WTC11 (cell line): Measurements from ENCODE around the gene PUS1. TPM values are rescaled to one million over a fixed set of nuclear protein-coding genes. Genes with fewer than 3 reads are reported as not detected.

Experiments
- CREB1 ChIP-seq: sonication (generic); formaldehyde crosslinking; IDR thresholded peaks from 2 replicates; pipeline ENCODE4 v1.8.0; 2023; ENCODE audit warnings: mild to moderate bottlenecking, missing genetic modification reagents
- CREM ChIP-seq: sonication (generic); formaldehyde crosslinking; IDR thresholded peaks from 2 replicates; pipeline ENCODE4 v1.8.1; 2022; ENCODE audit warnings: mild to moderate bottlenecking, missing genetic modification reagents, moderate library complexity
- ESRRA ChIP-seq: sonication (generic); formaldehyde crosslinking; IDR thresholded peaks from 2 replicates; pipeline ENCODE4 v1.8.1; 2022; ENCODE audit warnings: mild to moderate bottlenecking, missing genetic modification reagents, borderline replicate concordance
- GTF2I ChIP-seq: fragments of 250-450 bp; sonication (Bioruptor Pico); conservative IDR thresholded peaks from 2 replicates; pipeline ENCODE4 v1.4.0; 2021; ENCODE audit warnings: mild to moderate bottlenecking
- NR1H2 ChIP-seq: sonication (generic); formaldehyde crosslinking; IDR thresholded peaks from 2 replicates; pipeline ENCODE4 v1.9.0; 2021; ENCODE audit warnings: mild to moderate bottlenecking, moderate library complexity, missing genetic modification reagents
- PRRX2 ChIP-seq: fragments of 250-450 bp; sonication (Bioruptor Pico); IDR thresholded peaks from 2 replicates; pipeline ENCODE4 v1.8.0; 2021; ENCODE audit warnings: mild to moderate bottlenecking
- SP1 ChIP-seq: sonication (generic); formaldehyde crosslinking; conservative IDR thresholded peaks from 2 replicates; pipeline ENCODE4 v1.8.1; 2022; ENCODE audit warnings: missing genetic modification reagents
- TCF7 ChIP-seq: sonication (generic); formaldehyde crosslinking; IDR thresholded peaks from 2 replicates; pipeline ENCODE4 v1.8.0; 2022; ENCODE audit warnings: mild to moderate bottlenecking, low read depth, missing genetic modification reagents, moderate library complexity
- TEAD1 ChIP-seq: sonication (generic); formaldehyde crosslinking; IDR thresholded peaks from 2 replicates; pipeline ENCODE4 v1.8.0; 2022; ENCODE audit warnings: mild to moderate bottlenecking, missing genetic modification reagents
- ZNF232 ChIP-seq: sonication (generic); formaldehyde crosslinking; IDR thresholded peaks from 2 replicates; pipeline ENCODE4 v1.8.0; 2022; ENCODE audit warnings: mild to moderate bottlenecking, missing genetic modification reagents
- ZNF423 ChIP-seq: fragments of 250-450 bp; sonication (Bioruptor Pico); IDR thresholded peaks from 2 replicates; pipeline ENCODE4 v2.1.2; 2022; ENCODE audit warnings: mild to moderate bottlenecking, moderate library complexity
- ZNF671 ChIP-seq: fragments of 250-450 bp; sonication (Bioruptor Pico); IDR thresholded peaks from 2 replicates; pipeline ENCODE4 v1.8.0; 2021; ENCODE audit warnings: mild to moderate bottlenecking
- total RNA-seq: library from RNA; stranded (reverse); gene quantifications from 3 replicates; pipeline ENCODE4 v1.2.3, GENCODE V29; 2021
- TF ChIP-seq, protein P1 (sequence below): sonication (generic); formaldehyde crosslinking; IDR thresholded peaks from 2 replicates; pipeline ENCODE4 v1.8.1; 2023; ENCODE audit warnings: mild to moderate bottlenecking, missing genetic modification reagents, borderline replicate concordance
- TF ChIP-seq, protein P2 (sequence below): sonication (generic); formaldehyde crosslinking; IDR thresholded peaks from 2 replicates; pipeline ENCODE4 v1.8.1; 2022; ENCODE audit warnings: low read depth, mild to moderate bottlenecking, moderate library complexity, missing genetic modification reagents, borderline replicate concordance
- TF ChIP-seq, protein P3 (sequence below): sonication (generic); formaldehyde crosslinking; IDR thresholded peaks from 2 replicates; pipeline ENCODE4 v1.8.1; 2023; ENCODE audit warnings: mild to moderate bottlenecking, moderate library complexity, missing genetic modification reagents
- TF ChIP-seq, protein P4 (sequence below): sonication (generic); formaldehyde crosslinking; IDR thresholded peaks from 2 replicates; pipeline ENCODE4 v1.8.0; 2023; ENCODE audit warnings: mild to moderate bottlenecking, missing genetic modification reagents
- TF ChIP-seq, protein P5 (sequence below): fragments of 250-450 bp; sonication (Bioruptor Pico); IDR thresholded peaks from 2 replicates; pipeline ENCODE4 v1.9.0; 2021; ENCODE audit warnings: mild to moderate bottlenecking, borderline replicate concordance
- TF ChIP-seq, protein P6 (sequence below): sonication (generic); formaldehyde crosslinking; IDR thresholded peaks from 2 replicates; pipeline ENCODE4 v1.8.1; 2022; ENCODE audit warnings: mild to moderate bottlenecking, missing genetic modification reagents, moderate library complexity, borderline replicate concordance
- TF ChIP-seq, protein P7 (sequence below): sonication (generic); formaldehyde crosslinking; IDR thresholded peaks from 2 replicates; pipeline ENCODE4 v1.8.0; 2022; ENCODE audit warnings: mild to moderate bottlenecking, missing genetic modification reagents
- TF ChIP-seq, protein P8 (sequence below): sonication (generic); formaldehyde crosslinking; IDR thresholded peaks from 2 replicates; pipeline ENCODE4 v1.8.1; 2023; ENCODE audit warnings: mild to moderate bottlenecking, missing genetic modification reagents, moderate library complexity
- TF ChIP-seq, protein P9 (sequence below): sonication (generic); formaldehyde crosslinking; conservative IDR thresholded peaks from 2 replicates; pipeline ENCODE4 v1.8.1; 2022; ENCODE audit warnings: mild to moderate bottlenecking, missing genetic modification reagents

PUS1 gene
- total RNA-seq, 1 experiment from 2014 or later: 97.4 TPM

DNA sequence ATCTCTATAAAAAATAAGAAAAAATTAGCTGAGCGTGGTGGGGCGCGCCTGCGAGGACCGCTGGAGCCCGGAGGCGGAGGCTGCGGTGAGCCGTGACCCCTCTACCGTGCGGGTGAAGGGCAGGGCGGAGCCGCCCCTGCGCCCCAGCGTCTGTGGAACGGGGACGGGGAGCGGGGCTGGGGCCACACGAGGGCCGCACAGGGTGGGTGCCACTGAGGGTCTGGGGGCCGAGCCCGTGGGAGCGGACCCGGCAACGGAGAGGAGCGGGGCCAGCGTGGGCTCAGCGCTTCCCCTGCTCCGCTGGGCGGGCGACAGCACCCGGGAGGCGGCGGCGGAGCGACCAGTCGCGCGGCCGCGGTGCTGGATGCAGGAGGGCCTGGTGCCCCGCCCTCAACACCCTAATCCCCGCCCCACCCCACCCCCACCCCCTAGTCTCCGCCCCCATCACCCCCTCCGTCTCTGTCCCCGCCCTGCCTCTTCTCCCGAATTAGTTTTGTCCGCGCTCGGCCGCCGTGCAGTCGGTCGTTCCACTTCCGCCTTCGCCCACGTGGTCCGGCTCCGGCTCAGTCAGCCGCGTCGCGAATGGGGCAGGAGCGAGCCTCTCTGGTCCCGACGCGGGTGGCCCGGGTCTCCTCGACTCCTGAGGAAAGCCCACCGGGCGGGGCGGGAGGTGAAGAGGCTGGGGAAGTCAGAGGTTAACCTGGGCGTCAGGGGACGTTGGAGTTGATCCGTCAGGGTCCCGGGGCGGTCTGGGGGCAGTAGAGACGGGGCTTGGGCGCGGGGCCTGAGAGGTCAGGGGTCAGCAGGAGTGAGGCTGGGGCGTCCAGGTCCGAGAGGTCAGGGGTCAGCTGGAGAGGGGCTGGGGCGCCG is at the start of gene PUS1 (continued):
- TF ChIP-seq, protein P1, sequence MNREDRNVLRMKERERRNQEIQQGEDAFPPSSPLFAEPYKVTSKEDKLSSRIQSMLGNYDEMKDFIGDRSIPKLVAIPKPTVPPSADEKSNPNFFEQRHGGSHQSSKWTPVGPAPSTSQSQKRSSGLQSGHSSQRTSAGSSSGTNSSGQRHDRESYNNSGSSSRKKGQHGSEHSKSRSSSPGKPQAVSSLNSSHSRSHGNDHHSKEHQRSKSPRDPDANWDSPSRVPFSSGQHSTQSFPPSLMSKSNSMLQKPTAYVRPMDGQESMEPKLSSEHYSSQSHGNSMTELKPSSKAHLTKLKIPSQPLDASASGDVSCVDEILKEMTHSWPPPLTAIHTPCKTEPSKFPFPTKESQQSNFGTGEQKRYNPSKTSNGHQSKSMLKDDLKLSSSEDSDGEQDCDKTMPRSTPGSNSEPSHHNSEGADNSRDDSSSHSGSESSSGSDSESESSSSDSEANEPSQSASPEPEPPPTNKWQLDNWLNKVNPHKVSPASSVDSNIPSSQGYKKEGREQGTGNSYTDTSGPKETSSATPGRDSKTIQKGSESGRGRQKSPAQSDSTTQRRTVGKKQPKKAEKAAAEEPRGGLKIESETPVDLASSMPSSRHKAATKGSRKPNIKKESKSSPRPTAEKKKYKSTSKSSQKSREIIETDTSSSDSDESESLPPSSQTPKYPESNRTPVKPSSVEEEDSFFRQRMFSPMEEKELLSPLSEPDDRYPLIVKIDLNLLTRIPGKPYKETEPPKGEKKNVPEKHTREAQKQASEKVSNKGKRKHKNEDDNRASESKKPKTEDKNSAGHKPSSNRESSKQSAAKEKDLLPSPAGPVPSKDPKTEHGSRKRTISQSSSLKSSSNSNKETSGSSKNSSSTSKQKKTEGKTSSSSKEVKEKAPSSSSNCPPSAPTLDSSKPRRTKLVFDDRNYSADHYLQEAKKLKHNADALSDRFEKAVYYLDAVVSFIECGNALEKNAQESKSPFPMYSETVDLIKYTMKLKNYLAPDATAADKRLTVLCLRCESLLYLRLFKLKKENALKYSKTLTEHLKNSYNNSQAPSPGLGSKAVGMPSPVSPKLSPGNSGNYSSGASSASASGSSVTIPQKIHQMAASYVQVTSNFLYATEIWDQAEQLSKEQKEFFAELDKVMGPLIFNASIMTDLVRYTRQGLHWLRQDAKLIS (CRISPR knock-in tag): no peak
- no peak for TF ChIP-seq PRRX2 (CRISPR knock-in tag)
- TF ChIP-seq CREB1: no peak
- TF ChIP-seq TCF7: peak; percentile 42; the same call in 1 of the 2 replicates
- no peak for TF ChIP-seq ZNF232
- peak; percentile 17; the same call in 1 of the 2 replicates for TF ChIP-seq ESRRA
- TF ChIP-seq, protein P2, sequence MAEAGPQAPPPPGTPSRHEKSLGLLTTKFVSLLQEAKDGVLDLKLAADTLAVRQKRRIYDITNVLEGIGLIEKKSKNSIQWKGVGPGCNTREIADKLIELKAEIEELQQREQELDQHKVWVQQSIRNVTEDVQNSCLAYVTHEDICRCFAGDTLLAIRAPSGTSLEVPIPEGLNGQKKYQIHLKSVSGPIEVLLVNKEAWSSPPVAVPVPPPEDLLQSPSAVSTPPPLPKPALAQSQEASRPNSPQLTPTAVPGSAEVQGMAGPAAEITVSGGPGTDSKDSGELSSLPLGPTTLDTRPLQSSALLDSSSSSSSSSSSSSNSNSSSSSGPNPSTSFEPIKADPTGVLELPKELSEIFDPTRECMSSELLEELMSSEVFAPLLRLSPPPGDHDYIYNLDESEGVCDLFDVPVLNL: 0 out of 2 replicates have a peak, but pooled peaks have one; percentile 17
- TF ChIP-seq ZNF423 (CRISPR knock-in tag): no peak
- TF ChIP-seq NR1H2 (CRISPR knock-in tag): no peak
- TF ChIP-seq, protein P3, sequence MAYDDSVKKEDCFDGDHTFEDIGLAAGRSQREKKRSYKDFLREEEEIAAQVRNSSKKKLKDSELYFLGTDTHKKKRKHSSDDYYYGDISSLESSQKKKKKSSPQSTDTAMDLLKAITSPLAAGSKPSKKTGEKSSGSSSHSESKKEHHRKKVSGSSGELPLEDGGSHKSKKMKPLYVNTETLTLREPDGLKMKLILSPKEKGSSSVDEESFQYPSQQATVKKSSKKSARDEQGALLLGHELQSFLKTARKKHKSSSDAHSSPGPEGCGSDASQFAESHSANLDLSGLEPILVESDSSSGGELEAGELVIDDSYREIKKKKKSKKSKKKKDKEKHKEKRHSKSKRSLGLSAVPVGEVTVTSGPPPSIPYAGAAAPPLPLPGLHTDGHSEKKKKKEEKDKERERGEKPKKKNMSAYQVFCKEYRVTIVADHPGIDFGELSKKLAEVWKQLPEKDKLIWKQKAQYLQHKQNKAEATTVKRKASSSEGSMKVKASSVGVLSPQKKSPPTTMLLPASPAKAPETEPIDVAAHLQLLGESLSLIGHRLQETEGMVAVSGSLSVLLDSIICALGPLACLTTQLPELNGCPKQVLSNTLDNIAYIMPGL (CRISPR knock-in tag): peak; percentile 59; the same call in 1 of the 2 replicates
- TF ChIP-seq ZNF671 (CRISPR knock-in tag): no peak
- no peak for TF ChIP-seq CREM (CRISPR knock-in tag)
- TF ChIP-seq SP1 (CRISPR knock-in tag): peak; percentile 89
- peak; percentile 34; the same call in 1 of the 2 replicates for TF ChIP-seq TEAD1
- TF ChIP-seq, protein P4, sequence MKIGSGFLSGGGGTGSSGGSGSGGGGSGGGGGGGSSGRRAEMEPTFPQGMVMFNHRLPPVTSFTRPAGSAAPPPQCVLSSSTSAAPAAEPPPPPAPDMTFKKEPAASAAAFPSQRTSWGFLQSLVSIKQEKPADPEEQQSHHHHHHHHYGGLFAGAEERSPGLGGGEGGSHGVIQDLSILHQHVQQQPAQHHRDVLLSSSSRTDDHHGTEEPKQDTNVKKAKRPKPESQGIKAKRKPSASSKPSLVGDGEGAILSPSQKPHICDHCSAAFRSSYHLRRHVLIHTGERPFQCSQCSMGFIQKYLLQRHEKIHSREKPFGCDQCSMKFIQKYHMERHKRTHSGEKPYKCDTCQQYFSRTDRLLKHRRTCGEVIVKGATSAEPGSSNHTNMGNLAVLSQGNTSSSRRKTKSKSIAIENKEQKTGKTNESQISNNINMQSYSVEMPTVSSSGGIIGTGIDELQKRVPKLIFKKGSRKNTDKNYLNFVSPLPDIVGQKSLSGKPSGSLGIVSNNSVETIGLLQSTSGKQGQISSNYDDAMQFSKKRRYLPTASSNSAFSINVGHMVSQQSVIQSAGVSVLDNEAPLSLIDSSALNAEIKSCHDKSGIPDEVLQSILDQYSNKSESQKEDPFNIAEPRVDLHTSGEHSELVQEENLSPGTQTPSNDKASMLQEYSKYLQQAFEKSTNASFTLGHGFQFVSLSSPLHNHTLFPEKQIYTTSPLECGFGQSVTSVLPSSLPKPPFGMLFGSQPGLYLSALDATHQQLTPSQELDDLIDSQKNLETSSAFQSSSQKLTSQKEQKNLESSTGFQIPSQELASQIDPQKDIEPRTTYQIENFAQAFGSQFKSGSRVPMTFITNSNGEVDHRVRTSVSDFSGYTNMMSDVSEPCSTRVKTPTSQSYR: 0 out of 2 replicates have a peak, but pooled peaks have one; percentile 27
- TF ChIP-seq, protein P5, sequence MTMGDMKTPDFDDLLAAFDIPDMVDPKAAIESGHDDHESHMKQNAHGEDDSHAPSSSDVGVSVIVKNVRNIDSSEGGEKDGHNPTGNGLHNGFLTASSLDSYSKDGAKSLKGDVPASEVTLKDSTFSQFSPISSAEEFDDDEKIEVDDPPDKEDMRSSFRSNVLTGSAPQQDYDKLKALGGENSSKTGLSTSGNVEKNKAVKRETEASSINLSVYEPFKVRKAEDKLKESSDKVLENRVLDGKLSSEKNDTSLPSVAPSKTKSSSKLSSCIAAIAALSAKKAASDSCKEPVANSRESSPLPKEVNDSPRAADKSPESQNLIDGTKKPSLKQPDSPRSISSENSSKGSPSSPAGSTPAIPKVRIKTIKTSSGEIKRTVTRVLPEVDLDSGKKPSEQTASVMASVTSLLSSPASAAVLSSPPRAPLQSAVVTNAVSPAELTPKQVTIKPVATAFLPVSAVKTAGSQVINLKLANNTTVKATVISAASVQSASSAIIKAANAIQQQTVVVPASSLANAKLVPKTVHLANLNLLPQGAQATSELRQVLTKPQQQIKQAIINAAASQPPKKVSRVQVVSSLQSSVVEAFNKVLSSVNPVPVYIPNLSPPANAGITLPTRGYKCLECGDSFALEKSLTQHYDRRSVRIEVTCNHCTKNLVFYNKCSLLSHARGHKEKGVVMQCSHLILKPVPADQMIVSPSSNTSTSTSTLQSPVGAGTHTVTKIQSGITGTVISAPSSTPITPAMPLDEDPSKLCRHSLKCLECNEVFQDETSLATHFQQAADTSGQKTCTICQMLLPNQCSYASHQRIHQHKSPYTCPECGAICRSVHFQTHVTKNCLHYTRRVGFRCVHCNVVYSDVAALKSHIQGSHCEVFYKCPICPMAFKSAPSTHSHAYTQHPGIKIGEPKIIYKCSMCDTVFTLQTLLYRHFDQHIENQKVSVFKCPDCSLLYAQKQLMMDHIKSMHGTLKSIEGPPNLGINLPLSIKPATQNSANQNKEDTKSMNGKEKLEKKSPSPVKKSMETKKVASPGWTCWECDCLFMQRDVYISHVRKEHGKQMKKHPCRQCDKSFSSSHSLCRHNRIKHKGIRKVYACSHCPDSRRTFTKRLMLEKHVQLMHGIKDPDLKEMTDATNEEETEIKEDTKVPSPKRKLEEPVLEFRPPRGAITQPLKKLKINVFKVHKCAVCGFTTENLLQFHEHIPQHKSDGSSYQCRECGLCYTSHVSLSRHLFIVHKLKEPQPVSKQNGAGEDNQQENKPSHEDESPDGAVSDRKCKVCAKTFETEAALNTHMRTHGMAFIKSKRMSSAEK (CRISPR knock-in tag): no peak
- no peak for TF ChIP-seq GTF2I (CRISPR knock-in tag)
- TF ChIP-seq, protein P6, sequence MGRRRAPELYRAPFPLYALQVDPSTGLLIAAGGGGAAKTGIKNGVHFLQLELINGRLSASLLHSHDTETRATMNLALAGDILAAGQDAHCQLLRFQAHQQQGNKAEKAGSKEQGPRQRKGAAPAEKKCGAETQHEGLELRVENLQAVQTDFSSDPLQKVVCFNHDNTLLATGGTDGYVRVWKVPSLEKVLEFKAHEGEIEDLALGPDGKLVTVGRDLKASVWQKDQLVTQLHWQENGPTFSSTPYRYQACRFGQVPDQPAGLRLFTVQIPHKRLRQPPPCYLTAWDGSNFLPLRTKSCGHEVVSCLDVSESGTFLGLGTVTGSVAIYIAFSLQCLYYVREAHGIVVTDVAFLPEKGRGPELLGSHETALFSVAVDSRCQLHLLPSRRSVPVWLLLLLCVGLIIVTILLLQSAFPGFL (CRISPR knock-in tag): no peak
- TF ChIP-seq, protein P7, sequence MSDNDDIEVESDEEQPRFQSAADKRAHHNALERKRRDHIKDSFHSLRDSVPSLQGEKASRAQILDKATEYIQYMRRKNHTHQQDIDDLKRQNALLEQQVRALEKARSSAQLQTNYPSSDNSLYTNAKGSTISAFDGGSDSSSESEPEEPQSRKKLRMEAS (CRISPR knock-in tag): peak; percentile 96
- TF ChIP-seq, protein P8, sequence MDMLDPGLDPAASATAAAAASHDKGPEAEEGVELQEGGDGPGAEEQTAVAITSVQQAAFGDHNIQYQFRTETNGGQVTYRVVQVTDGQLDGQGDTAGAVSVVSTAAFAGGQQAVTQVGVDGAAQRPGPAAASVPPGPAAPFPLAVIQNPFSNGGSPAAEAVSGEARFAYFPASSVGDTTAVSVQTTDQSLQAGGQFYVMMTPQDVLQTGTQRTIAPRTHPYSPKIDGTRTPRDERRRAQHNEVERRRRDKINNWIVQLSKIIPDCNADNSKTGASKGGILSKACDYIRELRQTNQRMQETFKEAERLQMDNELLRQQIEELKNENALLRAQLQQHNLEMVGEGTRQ (CRISPR knock-in tag): peak; percentile 93
- TF ChIP-seq, protein P9, sequence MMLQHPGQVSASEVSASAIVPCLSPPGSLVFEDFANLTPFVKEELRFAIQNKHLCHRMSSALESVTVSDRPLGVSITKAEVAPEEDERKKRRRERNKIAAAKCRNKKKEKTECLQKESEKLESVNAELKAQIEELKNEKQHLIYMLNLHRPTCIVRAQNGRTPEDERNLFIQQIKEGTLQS (CRISPR knock-in tag): no peak
